ENCODE data around the gene GBP4.

Gene GBP4

GRCh38 chr1:89191314-89191713 lies 7.4 kb downstream of the GBP4 start:
- Histone ChIP-seq H3K27ac (ENCODE audit: extremely low read depth, low read depth, low read length) (no peak overlapping the region), H3K9me3 (ENCODE audit: control insufficient read depth, insufficient read depth, low read depth, low read length) (no peaks in the 10 kb centered on the region), H3K4me1 (ENCODE audit: control insufficient read depth, insufficient read depth, low read length) (no peaks in the 10 kb centered on the region), H3K4me3 (ENCODE audit: low read depth, low read length) (no peak overlapping the region), H3K36me3 (ENCODE audit: control insufficient read depth in 2 of 2, insufficient read depth in 1 of 2, low read length in 2 of 2) (no peaks in the 10 kb centered on the region)
- TF ChIP-seq ZNF302 (tag by site-specific recombination; IDR thresholded peaks at IDR 0.05; ENCODE audit: low read depth) (no peak), KLF8 (tag by site-specific recombination; IDR thresholded peaks at IDR 0.05) (no peak), KLF16 (tag by site-specific recombination; IDR thresholded peaks at IDR 0.05) (no peak), ZNF248 (tag by site-specific recombination; IDR thresholded peaks at IDR 0.05) (no peak), IKZF3 (tag by site-specific recombination; IDR thresholded peaks at IDR 0.05) (no peak), GFI1B (tag by site-specific recombination; IDR thresholded peaks at IDR 0.05) (no peak), ZNF174 (tag by site-specific recombination; IDR thresholded peaks at IDR 0.05) (no peak), TCF7L2 (IDR thresholded peaks at IDR 0.05; ENCODE audit: borderline replicate concordance, low read depth, low read length) (no peak), ZNF596 (tag by site-specific recombination; IDR thresholded peaks at IDR 0.05) (no peak), GLI4 (tag by site-specific recombination; IDR thresholded peaks at IDR 0.05) (no peak), KLF9 (tag by site-specific recombination; IDR thresholded peaks at IDR 0.05; ENCODE audit: low read depth) (no peak), ZNF341 (tag by site-specific recombination; IDR thresholded peaks at IDR 0.05; ENCODE audit: low read depth) (no peak), MZF1 (tag by site-specific recombination; IDR thresholded peaks at IDR 0.05; ENCODE audit: borderline replicate concordance) (no peak), ZNF394 (tag by site-specific recombination; IDR thresholded peaks at IDR 0.05; ENCODE audit: borderline replicate concordance) (no peak), ZNF560 (tag by site-specific recombination; IDR thresholded peaks at IDR 0.05; ENCODE audit: borderline replicate concordance) (no peak)
- POLR2A ChIA-PET = no interaction called here
- CTCF ChIA-PET = no interaction called here

DNA sequence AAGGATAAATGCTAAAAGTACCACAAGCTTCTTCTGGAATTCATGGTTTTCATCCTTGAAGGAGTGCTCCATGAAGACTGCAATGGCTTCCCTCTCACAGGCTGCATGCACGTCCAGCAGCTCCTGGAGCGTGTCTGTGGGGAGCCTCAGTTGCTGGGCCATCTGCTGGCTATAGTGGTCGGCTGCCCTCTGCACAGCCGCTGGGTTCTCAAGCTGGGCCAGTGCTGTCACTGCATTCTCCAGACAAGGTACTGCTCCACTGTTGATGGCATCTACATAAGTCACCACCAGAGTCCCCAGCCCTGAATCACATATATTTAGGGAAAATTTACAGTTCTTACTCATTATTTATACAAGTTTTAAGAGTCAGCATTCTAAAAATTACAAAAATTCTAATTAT lies 8.7 kb downstream of the GBP4 start:
- Histone ChIP-seq H3K9me3 (ENCODE audit: control insufficient read depth, insufficient read depth, low read depth, low read length) (no peaks in the 10 kb centered on the region), H3K4me3 (ENCODE audit: low read depth, low read length) (no peak overlapping the region), H3K36me3 (ENCODE audit: control insufficient read depth in 2 of 2, insufficient read depth in 1 of 2, low read length in 2 of 2) (no peaks in the 10 kb centered on the region), H3K4me1 (ENCODE audit: control insufficient read depth, insufficient read depth, low read length) (no peaks in the 10 kb centered on the region), H3K27ac (ENCODE audit: extremely low read depth, low read depth, low read length) (no peak overlapping the region)
- ChIA-PET POLR2A (no interaction called here), CTCF (no interaction called here)
- TF ChIP-seq KLF7 (tag by site-specific recombination; IDR thresholded peaks at IDR 0.05; ENCODE audit: borderline replicate concordance) (no peak), ZNF16 (tag by site-specific recombination; IDR thresholded peaks at IDR 0.05; ENCODE audit: low read depth) (no peak), ZNF776 (tag by site-specific recombination; IDR thresholded peaks at IDR 0.05; ENCODE audit: borderline replicate concordance) (no peak), ZNF324 (tag by site-specific recombination; IDR thresholded peaks at IDR 0.05) (no peak), SCRT2 (tag by site-specific recombination; IDR thresholded peaks at IDR 0.05) (no peak), ZBTB8A (tag by site-specific recombination; IDR thresholded peaks at IDR 0.05) (no peak), ZNF266 (tag by site-specific recombination; IDR thresholded peaks at IDR 0.05; ENCODE audit: low read depth) (no peak), ZNF624 (tag by site-specific recombination; IDR thresholded peaks at IDR 0.05) (no peak), SP2 (tag by site-specific recombination; IDR thresholded peaks at IDR 0.05) (no peak), SETDB1 (IDR thresholded peaks at IDR 0.05; ENCODE audit: insufficient read length, low read length) (no peak), ZNF394 (tag by site-specific recombination; IDR thresholded peaks at IDR 0.05; ENCODE audit: borderline replicate concordance) (no peak), ZNF449 (tag by site-specific recombination; IDR thresholded peaks at IDR 0.05) (no peak)
- TF ChIP-seq, protein P1, sequence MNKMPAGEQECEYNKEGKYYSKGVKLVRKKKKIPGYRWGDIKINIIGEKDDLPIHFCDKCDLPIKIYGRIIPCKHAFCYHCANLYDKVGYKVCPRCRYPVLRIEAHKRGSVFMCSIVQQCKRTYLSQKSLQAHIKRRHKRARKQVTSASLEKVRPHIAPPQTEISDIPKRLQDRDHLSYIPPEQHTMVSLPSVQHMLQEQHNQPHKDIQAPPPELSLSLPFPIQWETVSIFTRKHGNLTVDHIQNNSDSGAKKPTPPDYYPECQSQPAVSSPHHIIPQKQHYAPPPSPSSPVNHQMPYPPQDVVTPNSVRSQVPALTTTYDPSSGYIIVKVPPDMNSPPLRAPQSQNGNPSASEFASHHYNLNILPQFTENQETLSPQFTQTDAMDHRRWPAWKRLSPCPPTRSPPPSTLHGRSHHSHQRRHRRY (tag by site-specific recombination; IDR thresholded peaks at IDR 0.05) = no peak
- TF ChIP-seq, protein P2, sequence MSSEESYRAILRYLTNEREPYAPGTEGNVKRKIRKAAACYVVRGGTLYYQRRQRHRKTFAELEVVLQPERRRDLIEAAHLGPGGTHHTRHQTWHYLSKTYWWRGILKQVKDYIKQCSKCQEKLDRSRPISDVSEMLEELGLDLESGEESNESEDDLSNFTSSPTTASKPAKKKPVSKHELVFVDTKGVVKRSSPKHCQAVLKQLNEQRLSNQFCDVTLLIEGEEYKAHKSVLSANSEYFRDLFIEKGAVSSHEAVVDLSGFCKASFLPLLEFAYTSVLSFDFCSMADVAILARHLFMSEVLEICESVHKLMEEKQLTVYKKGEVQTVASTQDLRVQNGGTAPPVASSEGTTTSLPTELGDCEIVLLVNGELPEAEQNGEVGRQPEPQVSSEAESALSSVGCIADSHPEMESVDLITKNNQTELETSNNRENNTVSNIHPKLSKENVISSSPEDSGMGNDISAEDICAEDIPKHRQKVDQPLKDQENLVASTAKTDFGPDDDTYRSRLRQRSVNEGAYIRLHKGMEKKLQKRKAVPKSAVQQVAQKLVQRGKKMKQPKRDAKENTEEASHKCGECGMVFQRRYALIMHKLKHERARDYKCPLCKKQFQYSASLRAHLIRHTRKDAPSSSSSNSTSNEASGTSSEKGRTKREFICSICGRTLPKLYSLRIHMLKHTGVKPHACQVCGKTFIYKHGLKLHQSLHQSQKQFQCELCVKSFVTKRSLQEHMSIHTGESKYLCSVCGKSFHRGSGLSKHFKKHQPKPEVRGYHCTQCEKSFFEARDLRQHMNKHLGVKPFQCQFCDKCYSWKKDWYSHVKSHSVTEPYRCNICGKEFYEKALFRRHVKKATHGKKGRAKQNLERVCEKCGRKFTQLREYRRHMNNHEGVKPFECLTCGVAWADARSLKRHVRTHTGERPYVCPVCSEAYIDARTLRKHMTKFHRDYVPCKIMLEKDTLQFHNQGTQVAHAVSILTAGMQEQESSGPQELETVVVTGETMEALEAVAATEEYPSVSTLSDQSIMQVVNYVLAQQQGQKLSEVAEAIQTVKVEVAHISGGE (tag by site-specific recombination; conservative IDR thresholded peaks at IDR 0.05; ENCODE audit: low read depth) = no peak
- TF ChIP-seq, protein P3, sequence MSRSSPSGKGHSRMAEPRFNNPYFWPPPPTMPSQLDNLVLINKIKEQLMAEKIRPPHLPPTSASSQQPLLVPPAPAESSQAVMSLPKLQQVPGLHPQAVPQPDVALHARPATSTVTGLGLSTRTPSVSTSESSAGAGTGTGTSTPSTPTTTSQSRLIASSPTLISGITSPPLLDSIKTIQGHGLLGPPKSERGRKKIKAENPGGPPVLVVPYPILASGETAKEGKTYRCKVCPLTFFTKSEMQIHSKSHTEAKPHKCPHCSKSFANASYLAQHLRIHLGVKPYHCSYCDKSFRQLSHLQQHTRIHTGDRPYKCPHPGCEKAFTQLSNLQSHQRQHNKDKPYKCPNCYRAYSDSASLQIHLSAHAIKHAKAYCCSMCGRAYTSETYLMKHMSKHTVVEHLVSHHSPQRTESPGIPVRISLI (tag by site-specific recombination; IDR thresholded peaks at IDR 0.05) = no peak
